Hepatocyte (in vitro differentiated cells): ENCODE results near the gene PALD1. TPM values are rescaled to one million over a fixed set of nuclear protein-coding genes. Genes with fewer than 3 reads are reported as not detected.

Experiments
- DNase-seq: peaks from one replicate; pipeline ENCODE4 v3.0.0-alpha.2; 2016; ENCODE audit warnings: low spot score
- H2AFZ ChIP-seq: fragments of 200-600 bp; sonication (generic); 2 replicates; pipeline ENCODE4 v1.6.0; 2016; ENCODE audit warnings: antibody characterized with exemption, mild to moderate bottlenecking
- H3K27ac ChIP-seq: fragments of 200-600 bp; sonication (generic); 2 replicates; pipeline ENCODE4 v1.5.1; 2016; ENCODE audit warnings: mild to moderate bottlenecking
- H3K27me3 ChIP-seq: fragments of 200-600 bp; sonication (generic); 2 replicates; pipeline ENCODE4 v1.6.1; 2016
- H3K36me3 ChIP-seq: fragments of 200-600 bp; sonication (generic); replicated peaks from 2 replicates; pipeline ENCODE4 v1.5.1; 2016; ENCODE audit warnings: low read depth; ENCODE audit not compliant: insufficient read depth
- H3K4me1 ChIP-seq: fragments of 200-600 bp; sonication (generic); 2 replicates; pipeline ENCODE4 v1.5.1; 2016; ENCODE audit warnings: mild to moderate bottlenecking, moderate library complexity; ENCODE audit not compliant: insufficient read depth
- H3K4me2 ChIP-seq: fragments of 200-600 bp; sonication (generic); 2 replicates; pipeline ENCODE4 v1.6.0; 2016
- H3K4me3 ChIP-seq: fragments of 200-600 bp; sonication (generic); 2 replicates; pipeline ENCODE4 v1.5.1; 2016; ENCODE audit warnings: mild to moderate bottlenecking
- H3K79me2 ChIP-seq: fragments of 200-600 bp; sonication (generic); 2 replicates; pipeline ENCODE4 v1.6.0; 2017; ENCODE audit warnings: mild to moderate bottlenecking
- H3K9me2 ChIP-seq: fragments of 200-600 bp; sonication (generic); replicated peaks from 2 replicates; pipeline ENCODE4 v1.6.0; 2017; ENCODE audit warnings: mild to moderate bottlenecking; ENCODE audit not compliant: insufficient read depth
- H3K9me3 ChIP-seq: fragments of 200-600 bp; sonication (generic); 2 replicates; pipeline ENCODE4 v1.5.1; 2016; ENCODE audit warnings: low read depth, mild to moderate bottlenecking
- H4K20me1 ChIP-seq: fragments of 200-600 bp; sonication (generic); 2 replicates; pipeline ENCODE4 v1.6.0; 2016; ENCODE audit warnings: mild to moderate bottlenecking; ENCODE audit not compliant: insufficient read depth, poor library complexity, severe bottlenecking
- CTCF ChIP-seq: fragments of 200-600 bp; sonication (generic); IDR thresholded peaks from 2 replicates; pipeline ENCODE4 v1.5.1; 2016; ENCODE audit warnings: antibody characterized with exemption, mild to moderate bottlenecking; ENCODE audit not compliant: poor library complexity
- EZH2 ChIP-seq: fragments of 200-600 bp; sonication (generic); IDR thresholded peaks from 2 replicates; pipeline ENCODE4 v1.6.1; 2016; ENCODE audit warnings: antibody characterized with exemption, mild to moderate bottlenecking, borderline replicate concordance
- EZH2phosphoT487 ChIP-seq: fragments of 200-600 bp; sonication (generic); IDR thresholded peaks from one replicate; pipeline ENCODE4 v1.6.1; 2018; ENCODE audit warnings: antibody characterized with exemption, mild to moderate bottlenecking, low read depth, moderate library complexity; ENCODE audit not compliant: unreplicated experiment, severe bottlenecking
- WGBS: methylation state at CpG from one replicate; pipeline ENCODE4 v1.1.6; 2016; ENCODE audit warnings: low lambda C conversion rate; ENCODE audit errors: missing lambda C conversion rate; 5-methylcytosine and 5-hydroxymethylcytosine counted together
- polyA plus RNA-seq: library from polyadenylated mRNA; unstranded; fragments of >200 nt; fragmentation: Nextera tagmentation; extraction: Ambion mirVana; gene quantifications from 2 replicates; pipeline ENCODE4 v1.2.1, GENCODE V29; 2016
- total RNA-seq: library from RNA; depleted of rRNA; stranded (reverse); fragments of >200 nt; gene quantifications from 2 replicates; pipeline ENCODE4 v1.2.3, GENCODE V29; 2014

The PALD1 gene
- total and polyA plus RNA-seq, 2 experiments from 2014 or later: 1.3 to 2.2 TPM

GRCh38 chr10:70532554-70533188 is 54.1 kb downstream of the PALD1 start:
- WGBS: 92% methylated on average over 17 of the region's 17 CpGs
- TF ChIP-seq CTCF (no peak), EZH2 (no peak), EZH2phosphoT487 (no peak)
- Histone ChIP-seq H3K4me1 (no peaks in the 10 kb centered on the region), H3K27me3 (no peaks in the 10 kb centered on the region), H3K36me3 (no peaks in the 10 kb centered on the region), H3K27ac (no peak overlapping the region), H3K4me2 (no peak overlapping the region), H4K20me1 (no peaks in the 10 kb centered on the region), H3K9me3 (no peaks in the 10 kb centered on the region), H3K9me2 (no peaks in the 10 kb centered on the region), H3K79me2 (no peaks in the 10 kb centered on the region), H3K4me3 (no peak overlapping the region), H2AFZ (no peak overlapping the region)
- no peak for DNase-seq

DNA sequence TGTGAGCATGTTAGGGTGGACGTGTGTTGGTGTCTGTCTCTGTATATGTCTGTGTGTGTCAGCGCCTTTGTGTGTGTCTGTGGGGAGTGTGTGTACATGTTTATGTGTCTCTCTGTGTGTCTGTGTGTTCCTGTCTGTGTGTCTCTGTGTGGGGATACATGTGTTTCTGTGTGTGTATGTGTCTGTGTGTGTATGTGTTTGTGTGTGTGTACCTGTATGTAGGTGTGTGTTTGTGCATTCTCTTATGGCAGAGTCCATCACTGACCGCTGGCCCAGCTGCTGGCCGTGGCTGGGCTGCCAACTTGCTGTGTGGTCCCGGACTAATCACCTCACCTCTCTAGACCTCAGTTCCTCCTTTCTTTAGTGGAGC is 54.6 kb downstream of the PALD1 start:
- Histone ChIP-seq H3K9me3 (no peaks in the 10 kb centered on the region), H3K4me2 (no peak overlapping the region), H3K9me2 (no peaks in the 10 kb centered on the region), H4K20me1 (no peaks in the 10 kb centered on the region), H3K36me3 (no peaks in the 10 kb centered on the region), H3K27me3 (no peaks in the 10 kb centered on the region), H3K4me1 (no peaks in the 10 kb centered on the region), H3K4me3 (no peak overlapping the region), H2AFZ (no peak overlapping the region), H3K79me2 (no peaks in the 10 kb centered on the region), H3K27ac (no peak overlapping the region)
- 88% methylated on average over 5 of the region's 5 CpGs for WGBS
- no peak for DNase-seq
- TF ChIP-seq EZH2 (no peak), EZH2phosphoT487 (no peak), CTCF (no peak)

DNA sequence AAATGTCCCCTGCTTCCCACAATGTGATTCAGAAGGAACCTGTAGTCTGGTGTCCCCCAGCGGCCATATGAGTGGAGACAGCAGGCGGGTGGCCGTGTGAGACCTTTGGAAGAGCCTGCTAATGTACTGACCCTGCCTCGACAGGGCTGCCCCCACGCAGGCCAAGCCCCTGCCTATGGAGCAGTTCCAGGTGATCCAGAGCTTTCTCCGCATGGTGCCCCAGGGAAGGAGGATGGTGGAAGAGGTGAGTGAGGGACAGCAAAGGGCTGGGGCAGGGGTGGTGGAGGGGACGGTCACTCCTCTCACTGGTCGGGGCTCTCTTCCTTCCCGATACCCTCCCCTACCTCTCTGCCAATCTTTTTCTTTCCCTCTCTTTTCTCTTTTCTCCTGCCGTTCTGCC is 55.7 kb downstream of the PALD1 start:
- Histone ChIP-seq H3K4me1 (no peaks in the 10 kb centered on the region), H2AFZ (no peak overlapping the region), H3K27me3 (no peaks in the 10 kb centered on the region), H3K79me2 (no peaks in the 10 kb centered on the region), H3K4me3 (no peak overlapping the region), H3K4me2 (no peak overlapping the region), H3K9me2 (no peaks in the 10 kb centered on the region), H3K27ac (no peak overlapping the region), H4K20me1 (no peaks in the 10 kb centered on the region), H3K36me3 (no peaks in the 10 kb centered on the region), H3K9me3 (no peaks in the 10 kb centered on the region)
- WGBS: 86% methylated on average over 10 of the region's 10 CpGs
- DNase-seq: no peak
- TF ChIP-seq EZH2 (no peak), CTCF (no peak), EZH2phosphoT487 (no peak)

DNA sequence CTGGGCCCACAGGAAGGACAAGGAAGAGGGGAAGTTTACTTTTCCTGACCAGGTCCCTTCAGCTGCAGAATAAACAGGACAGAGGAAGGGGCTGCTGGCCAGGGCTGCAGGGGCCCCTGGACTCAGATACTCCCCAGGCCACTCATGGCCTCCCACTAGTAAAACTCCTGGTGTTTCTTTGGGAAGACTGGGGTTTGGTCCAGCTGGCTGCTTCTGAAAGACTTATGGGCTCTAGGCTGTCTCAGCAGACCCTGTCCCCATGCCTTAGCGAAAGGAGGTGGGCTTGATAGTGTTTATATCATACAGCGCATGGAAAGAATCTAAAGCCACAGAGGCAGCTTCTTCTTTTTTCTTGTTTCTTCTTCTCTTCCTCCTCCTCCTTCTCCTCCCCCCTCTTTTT is 56.4 kb downstream of the PALD1 start:
- Histone ChIP-seq H3K36me3 (no peaks in the 10 kb centered on the region), H4K20me1 (no peaks in the 10 kb centered on the region), H3K27me3 (no peaks in the 10 kb centered on the region), H3K79me2 (no peaks in the 10 kb centered on the region), H3K4me1 (no peaks in the 10 kb centered on the region), H2AFZ (no peak overlapping the region), H3K4me2 (no peak overlapping the region), H3K27ac (no peak overlapping the region), H3K9me2 (no peaks in the 10 kb centered on the region), H3K4me3 (no peak overlapping the region), H3K9me3 (no peaks in the 10 kb centered on the region)
- WGBS: 83% methylated on average over 2 of the region's 2 CpGs
- TF ChIP-seq EZH2 (no peak), CTCF (no peak), EZH2phosphoT487 (no peak)
- no peak for DNase-seq
